Cerebellar nuclear complex (tissue), 1 donor: ENCODE measurements around the gene ZNF454.

ENCODE experiments used
- DNase-seq, 2 experiments: peaks; one replicate each; lab custom pipeline; 2025; lab: John Stamatoyannopoulos, UW

The ZNF454 gene

GRCh38 chr5:178940569-178941360 lies at the start of gene ZNF454:
TSS of gene ZNF454 (plus strand) at chr5:178941198. CDS start at chr5:178942792, 1,594 bp downstream.
- DNase-seq: peak; percentile 65 to 88

GRCh38 chr5:178895615-178896571 lies 45.1 kb upstream of the ZNF454 start, which contains the start of gene ZFP2:
TSS of gene ZFP2 (plus strand) at chr5:178895913. CDS start at chr5:178931314, 35,401 bp downstream.
- peak in 1 of 2 experiments; percentile 36 for DNase-seq

- DNase-seq: no peak
Measured at GRCh38 chr5:178899289-178899688, 41.7 kb upstream of the ZNF454 start.

GRCh38 chr5:178902849-178903248 lies 38.1 kb upstream of the ZNF454 start:
- DNase-seq: no peak

GRCh38 chr5:178931846-178932760 lies 8.9 kb upstream of the ZNF454 start:
- no peak for DNase-seq

- DNase-seq: no peak
Measured at GRCh38 chr5:178941361-178941760, 363 bp downstream of the ZNF454 start.

GRCh38 chr5:178965465-178966055 lies 24.6 kb downstream of the ZNF454 start:
- no peak for DNase-seq

- no peak for DNase-seq
Measured at GRCh38 chr5:178981381-178981780, 40.4 kb downstream of the ZNF454 start.

GRCh38 chr5:178982941-178983340 lies 41.9 kb downstream of the ZNF454 start:
- no peak for DNase-seq

GRCh38 chr5:178983728-178984127 lies 42.7 kb downstream of the ZNF454 start:
- no peak for DNase-seq

- no peak for DNase-seq
Measured at GRCh38 chr5:178984145-178985072, 43.4 kb downstream of the ZNF454 start.

GRCh38 chr5:178986326-178986960 lies 45.4 kb downstream of the ZNF454 start:
- no peak for DNase-seq

GRCh38 chr5:178988436-178989220 lies 47.6 kb downstream of the ZNF454 start:
- DNase-seq: no peak

- no peak for DNase-seq
Measured at GRCh38 chr5:178989311-178989710, 48.3 kb downstream of the ZNF454 start.

GRCh38 chr5:178990491-178990890 lies 49.5 kb downstream of the ZNF454 start:
- no peak for DNase-seq

GRCh38 chr5:178991190-178992145 lies 50.5 kb downstream of the ZNF454 start:
- DNase-seq: no peak

- DNase-seq: no peak
Measured at GRCh38 chr5:178992291-178992895, 51.4 kb downstream of the ZNF454 start.
